ENCODE data around the gene DMD.
"Not testable (repeated sequence)": the region's sequence is repeated elsewhere in the genome, so short reads cannot be mapped to it uniquely, and the experiment has no call there.

Gene DMD

DNA sequence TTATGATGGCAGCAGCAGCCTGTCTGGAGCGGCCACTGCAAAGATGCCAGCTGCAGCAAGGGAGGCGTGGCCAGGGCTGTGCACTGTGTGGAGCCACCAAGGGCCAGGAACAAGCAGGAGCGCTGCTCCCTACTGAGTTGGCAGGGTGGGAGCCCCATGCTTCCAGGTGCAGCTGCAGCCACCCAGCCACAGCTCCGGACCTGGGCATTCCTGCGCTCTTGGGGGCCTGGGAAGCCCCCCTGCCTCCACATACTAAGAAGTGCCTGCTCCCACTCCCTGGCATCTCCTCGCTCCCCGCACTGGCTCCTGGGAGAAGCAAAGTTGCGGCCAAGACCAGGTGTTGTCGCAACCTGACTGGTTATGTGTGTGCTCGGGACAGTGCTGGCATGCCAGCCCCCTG, 619.8 kb downstream of the DMD start:
- DNase-seq = no peak

DNA sequence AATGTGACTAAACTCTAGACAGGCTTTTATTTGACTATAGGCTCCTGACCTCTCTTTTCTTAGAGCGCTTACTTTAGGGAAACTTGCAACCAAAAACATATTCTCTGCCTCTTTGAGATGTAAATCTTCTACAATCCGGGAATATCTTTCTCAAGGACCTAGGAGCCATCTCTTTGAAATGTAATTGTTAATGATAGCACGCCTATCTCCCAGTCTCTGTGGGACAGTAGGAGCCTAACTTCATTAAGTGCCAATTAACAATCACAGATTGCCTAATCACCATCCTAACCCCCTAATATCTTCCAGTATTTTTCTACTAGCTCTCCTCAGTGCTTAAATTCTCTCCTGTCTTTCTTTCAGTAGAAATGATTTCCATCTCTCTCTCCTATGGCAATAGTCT, 628.6 kb downstream of the DMD start:
- DNase-seq = no peak

DNA sequence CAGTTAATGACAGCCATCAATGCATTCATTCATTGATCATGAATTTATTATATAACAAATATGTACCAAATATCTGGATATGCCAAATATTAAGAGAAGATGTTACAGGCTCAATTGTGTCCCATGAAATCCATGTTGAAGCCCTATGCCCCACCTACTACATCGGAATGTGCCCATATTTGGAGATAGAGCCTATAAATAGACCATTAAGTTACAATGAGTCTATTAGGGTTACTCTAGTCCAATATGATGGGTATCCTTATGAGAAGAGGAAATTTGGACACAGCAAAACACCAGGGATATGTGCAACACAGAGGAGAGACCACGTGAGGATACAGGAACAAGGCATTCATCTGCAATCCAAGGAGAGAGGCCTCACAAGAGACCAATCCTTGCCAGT, 634.5 kb downstream of the DMD start:
- no peak for DNase-seq

DNA sequence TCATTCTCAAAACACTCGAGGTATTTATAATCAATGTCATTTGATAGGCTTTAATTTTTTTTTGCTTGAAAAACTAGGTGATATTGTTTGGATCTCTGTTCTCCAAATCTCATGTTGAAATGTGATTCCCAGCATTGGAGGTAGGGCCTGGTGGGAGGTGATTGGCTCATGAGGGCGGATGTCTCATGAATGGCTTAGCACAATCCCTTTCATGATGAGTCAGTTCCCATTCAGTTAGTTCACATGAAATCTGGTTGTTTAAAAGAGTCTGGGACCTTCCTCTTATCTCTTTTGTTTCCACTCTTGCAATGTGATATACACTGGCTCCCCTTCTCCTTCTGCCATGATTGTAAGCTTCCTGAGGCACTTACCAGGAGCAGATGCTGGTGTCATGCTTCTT, 638.7 kb downstream of the DMD start:
- no peak for DNase-seq

DNA sequence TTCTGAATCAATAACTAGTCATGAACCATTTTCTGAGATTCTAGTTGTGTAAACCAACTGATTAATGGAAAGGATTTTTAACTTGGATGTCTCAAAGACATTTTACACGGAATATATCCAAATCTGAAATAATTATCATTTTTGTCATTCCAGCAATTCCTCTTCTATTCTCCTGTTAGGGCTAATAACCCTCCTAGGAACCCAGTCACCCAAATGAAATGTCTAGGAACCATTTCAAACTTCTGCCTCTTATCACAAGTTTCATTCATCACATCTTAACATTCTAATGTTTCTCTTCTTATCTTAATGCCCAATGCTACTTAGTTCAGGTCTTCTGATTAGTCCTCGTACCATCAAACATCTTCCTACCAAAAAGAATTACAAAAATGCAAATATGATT, 639.8 kb downstream of the DMD start:
- DNase-seq = no peak

DNA sequence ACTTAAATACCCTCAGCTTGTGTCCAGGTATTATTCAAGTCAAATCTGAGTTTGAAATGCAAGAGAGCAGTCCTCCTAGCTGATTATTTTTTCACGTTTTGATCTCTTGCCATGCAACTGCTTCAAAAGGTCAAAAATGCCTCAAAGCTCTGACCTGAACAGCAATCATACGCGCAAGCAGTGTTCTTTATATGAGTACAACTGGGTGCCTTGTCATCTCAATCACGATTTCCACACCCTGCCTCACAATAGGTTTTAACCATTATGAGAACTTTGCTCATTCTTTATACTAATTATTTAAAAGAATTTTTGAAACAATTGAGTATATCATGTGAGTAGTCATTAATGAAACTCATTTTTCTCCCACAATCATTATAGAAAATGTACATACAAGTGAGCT, 649.1 kb downstream of the DMD start:
- no peak for DNase-seq

DNA sequence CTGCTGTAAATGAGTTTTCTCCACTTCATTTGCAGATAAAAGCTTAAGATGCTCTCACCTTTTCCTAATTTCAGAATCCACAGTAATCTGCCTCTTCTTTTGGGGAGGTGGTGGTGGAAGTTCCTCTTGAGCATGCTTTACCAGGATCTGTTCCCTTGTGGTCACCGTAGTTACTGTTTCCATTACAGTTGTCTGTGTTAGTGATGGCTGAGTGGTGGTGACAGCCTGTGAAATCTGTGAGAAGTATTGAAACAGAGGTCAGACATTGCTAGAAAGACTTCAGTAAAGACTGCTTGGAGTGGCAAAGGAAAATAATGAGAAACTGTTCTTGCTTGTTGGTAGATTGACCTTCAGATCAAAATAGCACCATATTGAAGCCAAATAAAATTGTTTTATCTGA, 666.2 kb downstream of the DMD start:
- DNase-seq = no peak

DNA sequence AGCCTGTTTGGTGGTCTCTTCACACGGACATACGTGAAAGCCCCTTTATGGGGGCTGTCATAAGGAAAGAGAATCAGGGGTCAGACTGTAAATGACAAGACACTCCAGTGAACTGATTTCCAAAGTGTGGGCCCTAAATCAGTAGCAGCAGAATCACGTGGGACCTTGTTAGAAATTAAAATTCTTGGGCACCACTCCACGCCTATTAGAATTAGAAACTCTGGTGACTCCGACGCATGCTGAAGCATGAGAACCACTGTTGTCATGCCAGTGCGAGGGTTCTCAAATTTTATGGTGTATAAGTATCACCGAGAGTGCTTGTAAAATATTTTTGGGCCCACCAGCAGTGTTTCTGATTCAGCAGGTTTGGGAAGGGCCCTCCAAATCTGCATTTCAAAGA, 672.8 kb downstream of the DMD start:
- DNase-seq = no peak

DNA sequence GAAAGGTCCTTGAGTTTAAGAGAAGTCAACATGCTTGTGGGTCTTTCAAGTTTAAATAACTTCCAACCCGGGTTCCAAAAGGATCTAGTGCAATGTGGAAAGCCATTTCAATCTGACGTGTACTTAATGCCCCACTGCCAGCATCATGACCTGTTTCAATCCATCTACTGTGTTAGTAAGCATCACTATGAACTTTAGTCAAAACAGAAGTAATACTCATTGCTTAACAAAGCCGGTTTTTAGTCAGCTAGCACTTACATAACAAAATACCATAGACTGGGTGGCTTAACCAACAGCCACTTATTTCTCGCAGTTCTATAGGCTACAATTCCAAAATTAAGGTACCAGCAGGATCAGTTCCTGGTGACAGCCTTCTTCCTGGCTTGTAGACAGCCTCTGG, 677.5 kb downstream of the DMD start:
- DNase-seq = no peak

DNA sequence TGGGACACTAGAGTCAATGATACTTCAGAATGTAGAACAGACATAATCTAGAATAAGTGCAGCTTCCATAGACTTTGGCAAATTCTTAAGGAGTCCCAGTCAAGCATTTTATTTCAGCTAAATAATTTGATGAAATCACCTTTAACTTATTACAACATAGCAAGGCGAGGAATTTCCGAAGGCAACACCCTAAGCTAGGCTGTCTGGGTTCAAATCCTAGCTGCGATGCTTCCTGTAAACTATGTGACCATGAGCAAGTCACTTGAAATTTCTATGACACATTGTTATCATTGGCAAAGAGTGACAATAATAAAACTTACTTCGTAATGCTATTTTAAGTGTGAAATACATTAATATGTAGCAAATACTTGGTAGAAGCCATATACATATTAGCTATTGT, 679.1 kb downstream of the DMD start:
- DNase-seq = no peak

DNA sequence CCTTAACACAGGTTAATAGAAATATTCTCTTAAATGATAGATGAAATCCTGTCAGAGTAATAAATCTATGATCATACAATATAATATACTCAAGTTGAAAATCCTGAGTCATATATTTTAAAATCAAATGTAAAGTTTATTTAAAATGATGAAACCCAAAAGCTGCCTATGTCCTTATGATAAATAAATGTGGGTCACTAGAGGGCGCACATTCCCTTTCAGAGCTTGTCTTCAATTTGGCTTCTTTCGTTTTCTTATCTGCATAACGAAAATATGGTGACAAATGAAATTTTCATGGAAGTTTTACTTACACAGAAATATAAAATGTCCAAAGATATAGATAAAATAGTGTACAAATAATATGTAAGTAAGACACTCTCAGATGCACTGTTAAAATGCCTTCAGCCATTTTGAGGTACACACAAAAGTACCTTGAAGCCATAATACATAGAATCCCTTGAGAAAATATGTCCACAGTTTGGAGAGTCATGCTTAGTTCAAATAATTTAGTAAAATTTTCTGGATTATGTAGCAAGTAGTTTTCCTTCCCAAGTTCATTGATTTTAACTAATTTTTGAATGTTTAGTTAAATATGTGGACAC, 680.4 kb downstream of the DMD start:
- peak in 1 of 2 donors; percentile 65 for DNase-seq

DNA sequence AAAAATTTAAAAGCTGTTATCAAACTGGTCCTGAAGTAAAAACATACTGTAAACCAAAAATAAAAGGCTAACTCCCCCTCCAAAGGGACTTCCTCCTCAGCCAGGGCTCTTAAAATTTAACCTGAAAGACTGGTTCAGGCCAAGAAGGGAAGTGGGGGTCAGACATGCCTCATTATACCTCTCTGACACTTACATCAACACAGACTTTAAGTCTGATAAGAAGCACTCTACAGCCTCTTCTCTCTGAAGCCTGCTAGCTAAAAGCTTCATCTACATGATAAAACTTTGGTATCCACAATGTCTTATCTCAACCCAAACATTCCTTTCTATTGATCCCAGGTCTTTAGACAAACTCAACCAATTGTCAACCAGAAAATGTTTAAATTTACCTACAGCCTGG, 682.9 kb downstream of the DMD start:
- not testable (repeated sequence) for DNase-seq

DNA sequence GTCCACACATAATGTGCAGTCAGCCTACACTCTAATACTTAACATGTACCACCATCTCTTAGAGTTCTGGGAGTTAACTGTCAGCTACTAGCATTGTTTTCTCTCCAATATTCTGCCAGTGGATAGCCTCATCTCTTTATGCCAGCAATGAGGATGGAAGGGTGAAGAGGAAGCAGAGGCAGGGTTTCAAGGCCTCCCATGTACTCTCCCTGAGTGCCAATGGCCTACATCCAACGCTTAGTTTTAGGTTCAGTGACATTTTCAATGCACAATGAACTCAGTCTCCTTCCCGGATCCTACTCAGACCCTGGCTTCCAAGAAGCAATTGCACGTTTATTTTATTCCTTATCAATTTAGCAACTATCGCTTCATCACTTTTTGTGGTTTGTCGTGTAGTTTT, 686.1 kb downstream of the DMD start:
- DNase-seq = no peak

DNA sequence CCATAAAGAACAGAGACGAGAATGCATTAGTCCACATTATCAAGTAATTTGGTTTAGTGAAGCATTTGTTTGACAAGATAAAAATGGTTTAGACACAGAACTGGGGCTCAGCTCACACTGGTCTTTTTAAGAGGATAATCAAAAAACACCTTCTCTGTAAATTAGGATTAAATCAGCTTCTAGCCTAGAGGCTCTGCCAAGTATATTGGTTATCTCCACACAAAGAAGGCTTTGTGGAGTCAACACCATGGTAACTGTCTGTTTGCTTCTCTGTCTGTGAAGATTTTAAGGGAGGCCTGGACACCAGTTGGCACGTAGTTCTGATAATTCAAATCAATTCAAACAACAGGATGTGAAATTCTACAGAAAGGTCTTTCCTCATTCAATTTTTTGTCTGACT, 687.0 kb downstream of the DMD start:
- peak in 1 of 2 donors; percentile 6 for DNase-seq

DNA sequence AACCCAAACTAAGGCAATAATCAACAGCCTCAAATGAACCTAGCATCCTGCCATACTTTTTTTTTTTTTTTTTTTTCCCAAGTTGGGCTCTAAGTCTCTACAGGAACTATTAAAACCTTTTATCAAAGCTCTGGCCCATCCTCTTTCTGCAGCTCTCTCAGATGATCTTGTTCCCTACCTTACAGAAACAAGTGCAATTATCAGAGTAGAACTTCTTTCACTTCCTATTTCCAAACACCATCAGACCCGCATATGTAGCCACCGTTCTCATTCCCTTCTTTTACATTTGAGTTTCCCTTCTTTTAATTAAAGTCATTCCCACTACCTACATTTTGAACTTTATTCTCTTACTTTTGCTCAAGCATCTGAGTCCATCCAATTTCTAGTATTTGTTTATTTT, 690.6 kb downstream of the DMD start:
- DNase-seq = no peak

DNA sequence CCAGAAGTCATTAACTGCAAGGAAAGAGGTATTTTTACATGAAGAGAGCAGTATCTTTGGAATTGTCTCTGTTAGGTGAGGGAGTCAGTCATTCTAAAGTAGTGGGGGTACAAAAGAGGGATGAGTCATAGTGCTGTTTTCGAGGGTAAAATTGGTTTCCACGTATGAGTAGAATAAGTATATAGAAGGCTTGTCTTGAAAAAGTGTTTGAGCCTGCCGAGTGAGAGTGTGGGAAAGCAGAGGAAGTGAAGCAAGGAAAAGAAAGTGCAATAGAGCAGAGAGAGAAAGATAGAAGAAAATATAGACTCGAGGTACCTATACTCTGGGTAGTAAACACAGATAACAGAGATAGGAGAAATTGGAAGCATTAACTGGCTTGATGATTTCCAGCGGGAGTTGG, 696.4 kb downstream of the DMD start:
- no peak for DNase-seq

DNA sequence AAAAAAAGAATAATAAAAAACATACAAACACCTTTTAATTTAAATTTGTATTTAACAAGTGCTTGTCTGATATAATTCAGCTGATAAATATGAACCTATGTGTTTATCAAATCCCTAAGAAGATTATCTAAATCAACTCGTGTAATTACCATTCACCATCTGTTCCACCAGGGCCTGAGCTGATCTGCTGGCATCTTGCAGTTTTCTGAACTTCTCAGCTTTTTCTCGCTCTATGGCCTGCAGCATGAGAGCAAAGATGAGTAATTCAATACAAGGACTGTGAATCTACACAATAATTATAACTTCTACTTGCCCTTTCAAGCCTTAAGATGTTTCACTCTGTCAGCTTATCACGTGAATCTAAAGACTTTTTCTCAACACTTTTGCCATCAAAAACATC, 709.7 kb downstream of the DMD start:
- no peak for DNase-seq

DNA sequence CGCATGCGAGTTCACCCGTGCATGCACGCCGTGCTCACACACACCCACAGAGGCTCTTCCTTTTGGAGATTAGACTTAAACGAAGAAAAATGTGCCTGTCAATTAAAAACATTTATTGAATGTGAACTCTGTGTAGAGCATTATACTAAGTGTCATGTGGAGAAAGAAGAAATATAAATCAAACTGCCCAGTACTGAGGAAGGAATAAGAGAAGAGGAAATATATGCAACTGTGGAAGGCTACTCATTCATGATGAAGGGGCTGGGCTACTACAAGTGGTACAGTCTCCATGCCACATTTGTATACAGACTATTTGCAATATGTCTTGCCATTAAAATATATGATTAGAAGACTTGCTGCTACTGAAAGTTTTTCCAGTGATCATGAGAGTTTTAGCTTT, 714.7 kb downstream of the DMD start:
- DNase-seq = no peak

DNA sequence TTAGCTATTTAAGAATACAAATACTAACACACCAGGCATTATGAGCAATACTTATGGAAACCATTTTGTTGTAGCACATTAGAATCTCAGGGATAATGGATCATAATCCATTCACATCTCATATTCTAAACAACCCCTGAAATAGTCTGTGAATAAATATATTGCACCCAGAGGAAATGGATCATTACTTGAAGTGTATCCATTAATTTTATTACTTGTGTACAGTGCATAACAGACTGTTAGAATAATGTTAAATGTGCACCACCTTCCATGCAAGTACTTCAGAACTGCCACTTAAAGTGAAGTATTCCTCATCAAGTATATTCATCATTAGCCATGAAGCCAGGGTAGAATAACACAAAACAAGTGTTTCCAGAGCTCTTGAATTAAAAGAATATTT, 715.5 kb downstream of the DMD start:
- no peak for DNase-seq

DNA sequence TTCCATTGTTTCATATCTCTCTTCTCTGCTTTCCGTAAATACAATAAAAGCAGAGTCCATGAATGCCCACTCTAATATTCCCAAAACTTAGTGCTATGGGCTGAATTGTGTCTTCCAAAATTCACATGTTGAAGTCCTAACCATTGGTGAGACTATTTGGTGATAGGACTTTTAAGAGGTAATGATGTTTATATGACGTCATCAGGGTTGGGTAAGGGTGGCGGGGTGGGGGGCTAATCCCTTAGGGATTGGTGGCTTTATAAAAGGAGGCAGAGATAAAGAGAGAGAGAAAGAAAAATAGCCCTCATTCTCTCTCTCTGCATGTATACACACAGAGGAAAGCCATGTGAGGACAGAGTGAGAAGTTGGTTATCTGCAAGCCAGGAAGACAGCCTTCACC, 722.2 kb downstream of the DMD start:
- no peak for DNase-seq

DNA sequence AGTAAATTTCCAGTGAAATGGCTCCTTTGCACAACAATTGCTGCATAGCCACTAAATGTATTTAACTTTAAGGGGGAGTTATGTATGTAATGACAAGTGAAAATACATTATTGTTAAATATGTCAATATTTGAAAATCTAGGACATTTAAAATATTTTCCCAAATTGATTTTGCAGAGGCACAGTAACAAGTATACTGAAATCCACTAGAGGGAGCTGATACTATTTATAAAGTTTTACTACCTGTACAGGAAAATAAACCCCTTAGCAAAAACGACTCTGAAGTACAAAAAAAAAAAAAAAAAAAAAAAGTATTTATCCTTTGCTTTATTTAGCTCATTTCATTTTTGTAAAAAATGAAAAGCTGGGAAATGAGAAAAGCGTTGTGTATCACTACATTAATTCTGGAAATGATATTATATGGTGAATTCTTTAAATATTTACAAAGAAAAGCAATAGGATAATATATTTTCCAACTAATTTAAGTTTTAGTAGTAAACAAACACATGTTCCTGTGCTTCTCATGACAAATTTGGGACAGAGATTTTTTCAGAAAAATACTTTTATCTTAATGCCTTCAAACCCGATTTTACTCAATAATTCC, 727.7 kb downstream of the DMD start:
- DNase-seq = peak in 1 of 2 donors; percentile 25

DNA sequence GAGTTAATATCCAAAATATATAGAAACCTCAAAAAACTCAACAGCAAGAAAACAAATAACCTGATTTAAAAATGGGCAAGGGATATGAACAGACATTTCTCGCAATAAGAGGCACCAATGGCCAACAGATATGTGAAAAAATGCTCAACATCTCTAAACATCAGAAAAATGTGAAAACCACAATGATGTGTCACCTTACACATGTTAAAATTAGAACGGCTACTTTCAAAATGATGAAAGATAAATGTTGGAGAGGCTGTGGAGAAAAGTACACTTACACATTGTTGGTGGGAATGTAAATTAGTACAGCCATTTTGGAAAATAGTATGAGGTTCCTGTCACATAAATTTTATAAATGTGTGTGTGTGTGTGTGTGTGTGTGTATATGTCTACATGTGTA, 731.3 kb downstream of the DMD start:
- no peak for DNase-seq

DNA sequence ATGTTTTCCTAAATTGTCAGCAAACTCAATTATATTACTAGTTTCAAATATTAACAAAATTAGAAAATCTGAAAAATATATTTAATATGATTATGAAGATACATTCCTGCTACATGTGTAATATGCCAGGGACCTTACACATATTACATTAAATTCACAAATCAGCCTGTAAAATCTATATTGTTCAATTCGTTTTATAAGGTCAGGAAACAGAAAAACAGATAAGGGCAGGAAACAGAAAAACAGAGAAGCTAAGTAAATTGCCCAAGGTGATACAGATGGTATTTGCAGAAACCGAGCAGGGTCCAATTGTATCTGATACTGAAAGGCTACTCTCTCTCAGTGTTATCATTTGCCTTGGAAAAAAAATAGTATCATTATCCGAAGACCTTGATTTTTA, 739.0 kb downstream of the DMD start:
- DNase-seq = no peak

DNA sequence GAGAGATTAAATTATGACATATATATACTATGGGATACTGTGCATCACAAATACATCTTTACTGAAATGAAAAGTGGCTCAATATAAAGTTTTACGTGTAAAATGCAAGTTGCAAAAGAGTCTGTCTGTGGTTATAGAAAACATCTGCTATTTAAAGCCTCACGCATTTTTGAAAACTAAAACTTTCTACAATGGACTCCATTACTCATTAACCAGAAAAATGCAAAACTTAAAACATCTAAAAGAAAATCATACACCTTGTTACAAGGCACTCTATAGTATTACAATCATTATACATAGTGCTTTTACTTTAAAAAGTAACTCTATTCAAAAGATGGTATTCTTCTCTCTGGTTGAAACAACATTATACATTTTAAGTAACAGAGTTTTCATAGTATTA, 755.6 kb downstream of the DMD start:
- no peak for DNase-seq

DNA sequence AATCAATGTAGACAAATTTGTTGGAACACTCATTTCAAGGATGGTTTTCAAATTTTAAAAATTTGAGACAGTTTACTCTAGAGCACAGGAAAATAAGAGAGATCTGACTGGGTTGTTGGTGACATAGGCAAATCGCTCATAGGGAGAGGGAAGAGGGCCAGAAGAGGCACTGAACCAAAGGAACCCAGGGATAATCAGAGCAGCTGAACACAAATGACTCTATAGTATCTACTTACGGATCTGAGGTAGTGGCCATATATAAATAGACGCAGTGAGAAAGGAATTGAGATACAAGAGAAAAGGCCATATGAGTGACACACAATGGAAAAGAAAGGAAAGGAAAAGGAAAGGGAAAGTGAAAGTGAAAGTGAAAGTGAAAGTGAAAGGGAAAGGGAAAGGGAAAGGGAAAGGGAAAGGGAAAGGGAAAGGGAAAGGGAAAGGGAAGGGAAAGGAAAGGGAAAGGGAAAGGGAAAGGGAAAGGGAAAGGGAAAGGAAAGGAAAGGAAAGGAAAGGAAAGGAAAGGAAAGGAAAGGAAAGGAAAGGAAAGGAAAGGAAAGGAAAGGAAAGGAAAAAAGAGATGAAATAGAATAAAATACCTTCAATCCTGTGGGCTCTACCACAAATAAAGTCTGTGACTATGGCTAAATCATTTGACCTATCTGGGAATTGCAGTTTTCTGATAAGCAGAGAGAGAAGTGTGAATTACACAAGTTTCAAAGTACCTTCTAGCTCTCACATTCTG, 759.2 kb downstream of the DMD start:
- DNase-seq = no peak
